GM11168 (cell line): ENCODE data around the gene TRABD2B.

ENCODE experiments used
- in situ Hi-C: fragments of 300-500 bp; cut with MboI; formaldehyde crosslinking; loops from one replicate; pipeline ENCODE4 v1.12.0; 2022; ENCODE audit warnings: low sequenced_read_pairs; ENCODE audit not compliant: unreplicated experiment

TRABD2B gene

GRCh38 chr1:48023488-48023887, 26.3 kb upstream of the TRABD2B start:
- in situ Hi-C loops: no loop called here

DNA sequence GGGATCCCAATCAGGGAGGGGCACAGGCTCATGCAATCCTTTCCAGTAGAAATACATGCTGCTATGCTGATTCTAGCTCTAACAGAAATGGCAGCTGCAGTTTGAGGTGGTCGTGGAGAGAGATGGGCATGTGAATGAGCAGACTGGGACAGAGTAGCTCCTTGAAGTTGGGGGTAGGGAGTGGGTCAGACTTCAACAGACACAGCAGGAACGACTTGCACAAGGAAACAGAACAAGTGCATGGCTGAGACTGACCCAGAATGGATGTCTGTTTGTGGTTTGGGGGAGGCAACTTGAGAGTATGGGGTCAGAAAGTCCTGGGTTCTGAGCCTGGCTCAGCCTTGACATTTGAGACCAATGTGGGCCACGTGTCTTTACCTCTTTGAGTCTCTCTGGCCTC, 25.1 kb upstream of the TRABD2B start:
- in situ Hi-C loops: no loop called here

DNA sequence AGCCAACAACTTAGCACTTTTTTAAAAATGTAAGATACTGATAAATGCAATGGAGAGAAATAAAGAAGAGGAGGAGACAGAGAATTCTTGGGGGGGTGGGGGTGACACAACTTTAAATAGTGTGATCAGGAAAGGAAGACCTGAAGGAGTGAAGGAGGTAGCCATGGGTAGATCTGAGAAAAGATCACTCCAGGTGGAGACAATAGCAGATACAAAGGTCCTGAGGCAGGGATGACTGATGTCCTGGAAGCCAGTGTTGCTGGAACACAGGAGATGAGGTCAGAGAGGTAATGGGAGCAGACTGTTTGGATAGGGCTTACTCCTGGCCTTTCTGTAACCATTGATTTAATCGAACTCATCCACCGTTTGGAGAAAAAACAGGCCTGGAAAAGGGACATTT, 24.6 kb upstream of the TRABD2B start:
- in situ Hi-C loops: no loop called here

- in situ Hi-C loops: no loop called here
These were observed 22.6 kb upstream of the TRABD2B start for GRCh38 chr1:48019714-48020315.

DNA sequence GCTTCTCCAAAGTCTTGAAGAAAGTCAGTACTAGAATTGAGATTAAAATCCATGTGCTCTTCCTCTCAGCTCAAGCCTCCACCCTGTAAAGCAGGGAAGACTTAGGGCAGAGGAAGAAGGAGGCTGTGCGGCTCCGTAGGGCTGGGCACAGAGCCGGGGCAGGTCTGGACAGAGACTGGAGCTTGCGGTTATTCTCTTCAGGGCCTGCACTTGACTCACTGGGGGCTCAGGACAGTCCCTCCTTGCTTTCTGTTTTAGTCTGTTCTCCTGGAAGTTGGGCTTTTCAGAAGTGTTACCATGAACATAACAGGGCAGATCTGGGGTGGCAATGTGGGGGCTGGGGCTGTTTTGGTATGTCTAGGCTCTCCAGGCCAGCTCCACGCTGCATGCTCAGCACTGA, 21.6 kb upstream of the TRABD2B start:
- in situ Hi-C loops: no loop called here

DNA sequence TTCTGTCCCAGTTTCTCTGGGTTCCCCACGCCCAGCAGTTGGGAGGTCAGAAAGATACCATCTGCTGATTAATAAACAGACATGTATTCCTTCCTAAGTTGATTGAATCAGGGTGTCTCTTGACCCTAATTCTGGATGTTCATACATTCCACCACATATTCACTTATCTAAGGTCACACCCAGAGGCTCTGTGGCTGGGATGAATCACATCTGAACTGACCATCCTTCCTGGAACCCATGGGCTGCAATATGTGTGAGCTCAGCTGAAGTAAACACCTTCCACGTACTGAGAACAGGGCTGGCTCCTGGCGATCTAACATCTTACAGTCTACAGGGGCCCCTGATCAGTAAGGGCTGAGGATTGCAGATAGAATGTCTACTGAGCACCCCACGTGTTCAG, 20.5 kb upstream of the TRABD2B start:
- in situ Hi-C loops: no loop called here

- in situ Hi-C loops: no loop called here
These were observed 19.3 kb upstream of the TRABD2B start for GRCh38 chr1:48016515-48016914.

- in situ Hi-C loops: no loop called here
These were observed 16.1 kb upstream of the TRABD2B start for GRCh38 chr1:48013270-48013669.

- in situ Hi-C loops: no loop called here
These were observed 9.9 kb upstream of the TRABD2B start for GRCh38 chr1:48007047-48007446.

DNA sequence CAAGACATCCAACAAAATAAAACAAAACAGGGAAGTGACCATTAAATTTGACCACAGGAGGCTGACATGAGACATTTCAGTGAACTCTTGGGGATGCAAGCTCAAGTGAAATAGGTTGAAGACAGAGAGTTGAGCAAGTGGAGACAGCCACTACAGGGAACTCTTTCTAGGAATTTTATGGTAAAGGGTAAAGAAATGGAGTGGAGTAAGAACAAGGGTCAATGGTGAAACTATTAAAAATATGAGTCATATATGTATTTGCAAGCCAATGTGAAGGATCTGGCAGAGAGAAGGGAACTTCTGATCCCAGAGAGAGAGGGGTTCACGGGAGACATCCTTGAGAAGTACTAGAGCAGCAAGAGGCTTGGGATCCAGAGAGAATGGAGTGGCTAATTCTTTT, 9.1 kb upstream of the TRABD2B start:
- in situ Hi-C loops: no loop called here

DNA sequence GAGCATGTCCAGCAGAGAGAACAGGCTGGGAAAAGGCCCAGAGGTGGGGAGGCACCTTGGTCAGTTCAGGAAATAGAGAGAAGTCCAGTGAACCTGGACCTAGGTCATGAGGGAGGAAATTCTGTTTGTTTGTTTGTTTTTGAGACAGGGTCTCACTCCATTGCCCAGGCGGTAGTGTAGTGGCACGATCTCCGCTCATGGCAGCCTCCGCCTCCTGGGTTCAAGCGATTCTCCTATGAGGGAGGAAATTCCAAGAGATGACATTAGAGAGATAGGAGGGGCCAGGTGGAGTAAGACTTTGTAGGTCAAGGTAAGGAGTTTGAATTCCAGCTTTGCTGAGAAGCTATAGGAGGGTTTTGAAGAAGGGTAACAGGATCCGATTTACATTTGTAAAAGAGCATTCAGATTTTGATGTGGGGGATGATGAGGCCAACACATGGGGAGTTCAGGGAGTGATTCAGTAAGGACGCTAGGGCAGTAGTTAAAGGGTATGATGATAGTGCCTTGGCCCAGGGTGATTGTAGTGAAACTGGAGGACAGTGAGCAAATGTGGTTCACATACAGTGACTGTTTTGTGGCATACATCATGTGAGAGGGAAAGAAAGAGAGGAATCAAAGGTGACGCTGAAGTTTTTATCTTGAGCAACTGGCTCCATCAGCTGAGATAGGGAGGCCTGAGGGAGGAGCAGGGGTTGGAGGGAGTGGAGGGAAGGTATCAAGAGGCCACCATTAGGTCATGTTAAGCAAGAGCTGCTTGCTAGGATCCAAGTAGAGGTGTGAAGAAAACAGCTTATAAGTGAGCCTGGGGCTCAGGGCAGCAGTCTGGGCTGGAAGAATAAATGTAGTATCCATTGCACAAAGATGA, 8.3 kb upstream of the TRABD2B start:
- in situ Hi-C loops: no loop called here

- in situ Hi-C loops: no loop called here
These were observed 6.8 kb upstream of the TRABD2B start for GRCh38 chr1:48003741-48004531.

DNA sequence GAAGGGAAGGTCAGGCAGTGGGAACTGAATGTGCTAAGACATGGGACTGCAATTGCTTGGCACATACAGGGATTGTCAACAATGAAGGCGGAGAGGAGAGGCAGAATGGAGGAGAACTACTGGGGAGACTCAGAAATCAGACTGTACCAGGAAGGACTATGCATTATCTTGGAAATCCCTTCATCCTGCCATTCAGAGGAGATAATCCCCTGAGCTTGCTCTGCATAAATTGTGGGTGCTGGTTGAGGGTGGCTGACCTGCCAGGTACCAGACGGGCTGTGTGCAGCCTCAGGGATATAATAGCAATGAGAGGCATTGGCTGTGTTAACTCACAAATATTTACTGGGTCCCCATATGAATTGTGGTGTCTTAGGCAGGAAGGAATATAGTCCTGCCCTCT, 5.0 kb upstream of the TRABD2B start:
- in situ Hi-C loops: no loop called here

DNA sequence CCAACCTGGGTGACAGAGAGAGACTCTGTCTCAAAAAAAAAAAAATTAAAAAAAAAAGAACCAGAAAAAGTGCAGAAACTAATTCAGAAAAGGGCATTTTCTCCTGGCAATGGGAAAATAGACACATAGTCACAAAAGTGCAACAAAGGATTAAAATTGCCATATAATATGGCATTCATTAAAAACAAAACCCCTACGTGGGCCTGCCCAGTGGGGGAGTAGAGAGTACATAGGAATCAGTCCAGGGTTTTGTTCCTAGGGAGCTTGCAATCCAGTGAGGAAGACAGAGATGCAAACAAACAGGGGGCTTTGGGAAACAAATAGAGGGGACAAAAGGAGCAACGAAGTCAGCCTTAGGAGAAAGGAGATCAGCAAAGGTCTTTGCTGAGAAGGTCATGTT, 4.5 kb upstream of the TRABD2B start:
- in situ Hi-C loops: no loop called here

DNA sequence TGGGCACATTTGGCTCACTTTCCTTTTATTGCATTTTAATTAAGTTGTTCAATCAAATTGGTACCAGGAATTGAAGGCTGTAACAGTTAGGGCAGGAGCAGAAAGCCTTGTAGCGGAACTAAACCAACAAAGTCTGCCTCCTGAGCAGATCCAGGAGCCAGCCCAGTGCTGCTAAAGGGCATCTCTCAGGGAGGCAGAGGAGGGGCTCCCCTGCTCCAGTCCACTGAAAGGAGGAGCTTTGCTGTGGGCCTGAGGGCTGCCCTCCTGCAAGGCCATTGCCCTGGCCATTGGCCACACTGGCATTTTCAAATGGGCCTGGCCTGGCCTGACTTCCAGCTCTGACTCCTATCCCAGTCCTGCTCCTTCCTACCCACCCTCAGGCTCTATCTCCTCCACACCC, 3.7 kb upstream of the TRABD2B start:
- in situ Hi-C loops: no loop called here

DNA sequence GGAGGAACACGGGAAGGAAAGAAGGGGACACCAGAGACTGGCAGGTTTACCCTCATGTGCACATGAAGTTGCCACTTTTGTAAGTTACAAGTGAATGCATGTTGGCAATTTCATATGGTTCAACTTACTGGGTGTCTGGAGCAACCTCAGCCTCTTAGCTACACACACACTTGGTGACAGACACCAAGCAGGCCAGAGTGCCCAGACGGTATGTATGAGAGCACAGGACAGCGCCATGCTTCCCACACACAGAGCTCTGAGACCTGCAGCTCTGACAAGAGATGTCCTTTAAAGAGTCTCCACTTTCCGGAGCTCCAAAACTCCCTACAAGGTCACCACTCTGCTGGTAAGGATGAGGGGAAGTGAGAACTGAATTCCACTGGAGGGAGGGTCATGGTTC, 1.9 kb upstream of the TRABD2B start:
- in situ Hi-C loops: loop anchor here (10.0 kb wide), 1 partner anchor 66 kb away; no protein-coding TSS in a partner anchor

- in situ Hi-C loops: loop anchor here (10.0 kb wide), 1 partner anchor 66 kb away; no protein-coding TSS in a partner anchor
These were observed 1.3 kb upstream of the TRABD2B start for GRCh38 chr1:47998396-47998990.

- in situ Hi-C loops: loop anchor here (10.0 kb wide), 1 partner anchor 68 kb away; no protein-coding TSS in a partner anchor
These were observed 569 bp downstream of the TRABD2B start for GRCh38 chr1:47996406-47997226.

DNA sequence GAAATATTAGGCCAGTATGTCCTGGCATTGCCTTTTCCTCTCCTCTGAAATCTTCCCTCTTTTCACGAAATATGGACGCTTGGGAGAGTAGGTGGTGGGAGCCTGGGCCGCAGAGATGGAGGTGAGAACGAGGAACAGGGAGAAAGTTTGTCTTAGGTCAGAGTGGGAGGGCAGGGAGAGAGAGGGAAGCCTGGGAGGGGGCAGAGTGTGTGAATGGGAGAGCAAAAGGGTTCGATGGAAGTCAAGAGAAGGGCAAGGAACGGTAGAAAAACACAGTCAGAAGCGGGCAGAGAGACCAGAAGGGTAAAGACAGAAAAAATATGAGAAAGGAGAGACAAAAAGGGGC, 1.2 kb downstream of the TRABD2B start:
- in situ Hi-C loops: loop anchor here (10.0 kb wide), 1 partner anchor 69 kb away; no protein-coding TSS in a partner anchor
